ENCODE results near the gene DHRS7C. TPM values are rescaled to one million over a fixed set of nuclear protein-coding genes. Genes with fewer than 3 reads are reported as not detected.

Gene DHRS7C
- total and polyA plus RNA-seq, 4 donors = 0.26 to 0.28 TPM; not detected in 2

DNA sequence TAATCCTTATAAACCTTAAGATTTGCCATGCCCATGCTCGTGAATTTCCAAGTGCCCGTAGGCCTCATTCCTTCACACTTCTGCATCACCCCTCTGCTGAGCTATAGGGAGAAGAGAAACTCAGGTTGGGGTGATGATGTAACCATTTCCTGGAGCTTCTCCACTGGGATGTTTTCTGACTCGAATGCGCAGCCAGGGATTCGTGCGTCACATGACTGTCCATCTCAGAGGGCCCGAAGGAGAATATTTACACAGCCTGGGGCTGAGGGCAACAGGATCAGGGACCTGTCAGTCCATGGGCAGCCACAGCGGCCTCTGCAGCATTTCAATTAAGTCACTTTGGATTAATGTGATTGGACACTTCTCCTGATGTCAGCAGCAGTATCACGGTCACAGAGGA, 21.8 kb upstream of the DHRS7C start:
- Histone ChIP-seq H3K9ac (ENCODE audit: low read depth in 1 of 2, low read length in 2 of 2) (no peak overlapping the region), H3K4me1 (ENCODE audit: control insufficient read depth in 4 of 4, insufficient read depth in 4 of 4, low read length in 3 of 4) (no peaks in the 10 kb centered on the region), H3K27me3 (ENCODE audit: control insufficient read depth in 4 of 4, insufficient read depth in 4 of 4, low read length in 3 of 4) (peaks cover 0 to 5% (median 2%) of the 10 kb centered on the region in 4 donors), H3K36me3 (ENCODE audit: control insufficient read depth in 4 of 4, insufficient read depth in 3 of 4, low read depth in 1 of 4, low read length in 3 of 4) (no peaks in the 10 kb centered on the region), H3K4me3 (ENCODE audit: low read depth in 1 of 3, low read length in 3 of 3) (no peak overlapping the region), H3K9me3 (ENCODE audit: control insufficient read depth in 4 of 4, low read length in 3 of 4) (no peaks in the 10 kb centered on the region), H3K27ac (ENCODE audit: low read depth in 1 of 2, low read length in 2 of 2) (no peak overlapping the region)
- DNase-seq (ENCODE audit: low spot score) = no peak
- TF ChIP-seq, protein P1, sequence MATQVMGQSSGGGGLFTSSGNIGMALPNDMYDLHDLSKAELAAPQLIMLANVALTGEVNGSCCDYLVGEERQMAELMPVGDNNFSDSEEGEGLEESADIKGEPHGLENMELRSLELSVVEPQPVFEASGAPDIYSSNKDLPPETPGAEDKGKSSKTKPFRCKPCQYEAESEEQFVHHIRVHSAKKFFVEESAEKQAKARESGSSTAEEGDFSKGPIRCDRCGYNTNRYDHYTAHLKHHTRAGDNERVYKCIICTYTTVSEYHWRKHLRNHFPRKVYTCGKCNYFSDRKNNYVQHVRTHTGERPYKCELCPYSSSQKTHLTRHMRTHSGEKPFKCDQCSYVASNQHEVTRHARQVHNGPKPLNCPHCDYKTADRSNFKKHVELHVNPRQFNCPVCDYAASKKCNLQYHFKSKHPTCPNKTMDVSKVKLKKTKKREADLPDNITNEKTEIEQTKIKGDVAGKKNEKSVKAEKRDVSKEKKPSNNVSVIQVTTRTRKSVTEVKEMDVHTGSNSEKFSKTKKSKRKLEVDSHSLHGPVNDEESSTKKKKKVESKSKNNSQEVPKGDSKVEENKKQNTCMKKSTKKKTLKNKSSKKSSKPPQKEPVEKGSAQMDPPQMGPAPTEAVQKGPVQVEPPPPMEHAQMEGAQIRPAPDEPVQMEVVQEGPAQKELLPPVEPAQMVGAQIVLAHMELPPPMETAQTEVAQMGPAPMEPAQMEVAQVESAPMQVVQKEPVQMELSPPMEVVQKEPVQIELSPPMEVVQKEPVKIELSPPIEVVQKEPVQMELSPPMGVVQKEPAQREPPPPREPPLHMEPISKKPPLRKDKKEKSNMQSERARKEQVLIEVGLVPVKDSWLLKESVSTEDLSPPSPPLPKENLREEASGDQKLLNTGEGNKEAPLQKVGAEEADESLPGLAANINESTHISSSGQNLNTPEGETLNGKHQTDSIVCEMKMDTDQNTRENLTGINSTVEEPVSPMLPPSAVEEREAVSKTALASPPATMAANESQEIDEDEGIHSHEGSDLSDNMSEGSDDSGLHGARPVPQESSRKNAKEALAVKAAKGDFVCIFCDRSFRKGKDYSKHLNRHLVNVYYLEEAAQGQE (IDR thresholded peaks at IDR 0.05) = no peak
- no peak for TF ChIP-seq RXRA (IDR thresholded peaks at IDR 0.05)
- no peak for TF ChIP-seq EGR1 (IDR thresholded peaks at IDR 0.05; ENCODE audit: low read depth in 2 of 2)
- no peak for TF ChIP-seq FOXA1 (IDR thresholded peaks at IDR 0.05)
- TF ChIP-seq, protein P2, sequence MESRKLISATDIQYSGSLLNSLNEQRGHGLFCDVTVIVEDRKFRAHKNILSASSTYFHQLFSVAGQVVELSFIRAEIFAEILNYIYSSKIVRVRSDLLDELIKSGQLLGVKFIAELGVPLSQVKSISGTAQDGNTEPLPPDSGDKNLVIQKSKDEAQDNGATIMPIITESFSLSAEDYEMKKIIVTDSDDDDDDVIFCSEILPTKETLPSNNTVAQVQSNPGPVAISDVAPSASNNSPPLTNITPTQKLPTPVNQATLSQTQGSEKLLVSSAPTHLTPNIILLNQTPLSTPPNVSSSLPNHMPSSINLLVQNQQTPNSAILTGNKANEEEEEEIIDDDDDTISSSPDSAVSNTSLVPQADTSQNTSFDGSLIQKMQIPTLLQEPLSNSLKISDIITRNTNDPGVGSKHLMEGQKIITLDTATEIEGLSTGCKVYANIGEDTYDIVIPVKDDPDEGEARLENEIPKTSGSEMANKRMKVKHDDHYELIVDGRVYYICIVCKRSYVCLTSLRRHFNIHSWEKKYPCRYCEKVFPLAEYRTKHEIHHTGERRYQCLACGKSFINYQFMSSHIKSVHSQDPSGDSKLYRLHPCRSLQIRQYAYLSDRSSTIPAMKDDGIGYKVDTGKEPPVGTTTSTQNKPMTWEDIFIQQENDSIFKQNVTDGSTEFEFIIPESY (IDR thresholded peaks at IDR 0.05) = no peak
- TF ChIP-seq RAD21 (IDR thresholded peaks at IDR 0.05) = no peak
- TF ChIP-seq YY1 (IDR thresholded peaks at IDR 0.05) = no peak
- no peak for TF ChIP-seq JUND (IDR thresholded peaks at IDR 0.05)
- TF ChIP-seq, protein P3, sequence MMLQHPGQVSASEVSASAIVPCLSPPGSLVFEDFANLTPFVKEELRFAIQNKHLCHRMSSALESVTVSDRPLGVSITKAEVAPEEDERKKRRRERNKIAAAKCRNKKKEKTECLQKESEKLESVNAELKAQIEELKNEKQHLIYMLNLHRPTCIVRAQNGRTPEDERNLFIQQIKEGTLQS (IDR thresholded peaks at IDR 0.05) = no peak
- no peak for TF ChIP-seq HNF4A (conservative IDR thresholded peaks at IDR 0.05)
- TF ChIP-seq TAF1 (conservative IDR thresholded peaks at IDR 0.05) = no peak
- WGBS = 66% methylated on average over 9 of the region's 9 CpGs

DNA sequence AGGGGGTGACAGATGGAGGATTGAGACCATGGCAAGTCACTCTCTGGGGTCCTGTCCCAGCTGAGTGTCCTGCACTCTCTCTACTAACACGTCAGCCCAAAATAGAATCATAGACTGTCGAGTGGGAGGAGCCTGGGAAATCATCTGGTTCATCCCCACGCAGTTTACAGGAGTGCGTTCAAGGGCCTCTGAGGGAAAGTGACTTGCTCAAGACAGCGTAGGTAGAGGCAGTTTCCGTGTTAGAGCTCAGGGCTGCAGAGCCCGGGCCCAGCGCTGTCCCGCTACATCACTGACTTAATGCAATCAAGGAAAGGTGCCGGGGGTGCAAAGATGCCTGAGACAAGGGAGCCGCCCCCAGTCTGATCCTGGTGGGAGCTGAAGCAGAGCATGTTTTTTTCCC, 20.1 kb upstream of the DHRS7C start:
- no peak for DNase-seq (ENCODE audit: low spot score)

More for the DNA sequence above, 20.1 kb upstream of the DHRS7C start:
- H3K27ac ChIP-seq (ENCODE audit: low read depth in 1 of 2, low read length in 2 of 2) = no peak overlapping the region
- H3K4me1 ChIP-seq (ENCODE audit: control insufficient read depth in 4 of 4, insufficient read depth in 4 of 4, low read length in 3 of 4) = no peaks in the 10 kb centered on the region
- 38% methylated on average over 11 of the region's 11 CpGs for WGBS
- no peaks in the 10 kb centered on the region for H3K9me3 ChIP-seq (ENCODE audit: control insufficient read depth in 4 of 4, low read length in 3 of 4)
- H3K4me3 ChIP-seq (ENCODE audit: low read depth in 1 of 3, low read length in 3 of 3) = no peak overlapping the region
- no peak overlapping the region for H3K9ac ChIP-seq (ENCODE audit: low read depth in 1 of 2, low read length in 2 of 2)
- no peaks in the 10 kb centered on the region for H3K36me3 ChIP-seq (ENCODE audit: control insufficient read depth in 4 of 4, insufficient read depth in 3 of 4, low read depth in 1 of 4, low read length in 3 of 4)
- TF ChIP-seq, protein P2 (IDR thresholded peaks at IDR 0.05) = no peak
- no peak for TF ChIP-seq JUND (IDR thresholded peaks at IDR 0.05)
- TF ChIP-seq FOXA1 (IDR thresholded peaks at IDR 0.05) = no peak
- TF ChIP-seq, protein P1 (IDR thresholded peaks at IDR 0.05) = no peak
- no peak for TF ChIP-seq TAF1 (conservative IDR thresholded peaks at IDR 0.05)
- no peak for TF ChIP-seq FOXA2 (IDR thresholded peaks at IDR 0.05)
- TF ChIP-seq, protein P4, sequence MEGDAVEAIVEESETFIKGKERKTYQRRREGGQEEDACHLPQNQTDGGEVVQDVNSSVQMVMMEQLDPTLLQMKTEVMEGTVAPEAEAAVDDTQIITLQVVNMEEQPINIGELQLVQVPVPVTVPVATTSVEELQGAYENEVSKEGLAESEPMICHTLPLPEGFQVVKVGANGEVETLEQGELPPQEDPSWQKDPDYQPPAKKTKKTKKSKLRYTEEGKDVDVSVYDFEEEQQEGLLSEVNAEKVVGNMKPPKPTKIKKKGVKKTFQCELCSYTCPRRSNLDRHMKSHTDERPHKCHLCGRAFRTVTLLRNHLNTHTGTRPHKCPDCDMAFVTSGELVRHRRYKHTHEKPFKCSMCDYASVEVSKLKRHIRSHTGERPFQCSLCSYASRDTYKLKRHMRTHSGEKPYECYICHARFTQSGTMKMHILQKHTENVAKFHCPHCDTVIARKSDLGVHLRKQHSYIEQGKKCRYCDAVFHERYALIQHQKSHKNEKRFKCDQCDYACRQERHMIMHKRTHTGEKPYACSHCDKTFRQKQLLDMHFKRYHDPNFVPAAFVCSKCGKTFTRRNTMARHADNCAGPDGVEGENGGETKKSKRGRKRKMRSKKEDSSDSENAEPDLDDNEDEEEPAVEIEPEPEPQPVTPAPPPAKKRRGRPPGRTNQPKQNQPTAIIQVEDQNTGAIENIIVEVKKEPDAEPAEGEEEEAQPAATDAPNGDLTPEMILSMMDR (IDR thresholded peaks at IDR 0.05; ENCODE audit: low read depth, low read length, missing input control) = no peak
- TF ChIP-seq, protein P3 (IDR thresholded peaks at IDR 0.05) = no peak
- TF ChIP-seq, protein P5, sequence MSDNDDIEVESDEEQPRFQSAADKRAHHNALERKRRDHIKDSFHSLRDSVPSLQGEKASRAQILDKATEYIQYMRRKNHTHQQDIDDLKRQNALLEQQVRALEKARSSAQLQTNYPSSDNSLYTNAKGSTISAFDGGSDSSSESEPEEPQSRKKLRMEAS (IDR thresholded peaks at IDR 0.05) = no peak
- no peak for TF ChIP-seq HNF4A (conservative IDR thresholded peaks at IDR 0.05)
- TF ChIP-seq EGR1 (IDR thresholded peaks at IDR 0.05; ENCODE audit: low read depth in 2 of 2) = no peak
- TF ChIP-seq NR2F2 (IDR thresholded peaks at IDR 0.05) = no peak
- H3K27me3 ChIP-seq (ENCODE audit: control insufficient read depth in 4 of 4, insufficient read depth in 4 of 4, low read length in 3 of 4) = peaks cover 0 to 5% (median 2%) of the 10 kb centered on the region in 4 donors
